ENCODE measurements around the gene MINDY4B.
"Not testable (repeated sequence)": the region's sequence is repeated elsewhere in the genome, so short reads cannot be mapped to it uniquely, and the experiment has no call there.

Gene MINDY4B

DNA sequence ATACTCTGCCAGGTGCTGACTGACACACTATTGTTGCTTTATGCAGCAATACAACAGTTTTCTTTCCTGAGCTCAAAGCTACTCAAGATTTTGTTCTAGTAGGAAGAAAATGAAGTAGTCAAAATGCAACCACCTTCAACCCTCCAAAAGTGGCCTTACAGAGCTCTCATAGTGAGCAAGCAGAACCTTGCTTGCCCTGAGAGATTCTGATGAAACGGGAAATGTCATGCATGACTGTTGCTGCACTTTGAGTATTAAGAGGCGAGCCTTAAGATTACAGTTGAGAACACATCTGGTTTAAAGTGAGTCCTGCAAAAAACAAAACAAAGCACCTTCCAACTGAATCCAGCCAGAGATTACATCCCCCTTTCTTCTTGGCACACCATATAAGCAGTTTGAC lies 29.7 kb downstream of the MINDY4B start:
- Histone ChIP-seq H3K4me3 (ENCODE audit: low read depth, low read length) (no peak overlapping the region), H3K36me3 (no peaks in the 10 kb centered on the region), H3K27me3 (ENCODE audit: insufficient read depth, low read depth, severe bottlenecking) (peaks cover 77% of the 10 kb centered on the region), H3K9me3 (ENCODE audit: severe bottlenecking) (no peaks in the 10 kb centered on the region), H3K27ac (no peak overlapping the region)
- no peak for DNase-seq
- TF ChIP-seq, protein P1, sequence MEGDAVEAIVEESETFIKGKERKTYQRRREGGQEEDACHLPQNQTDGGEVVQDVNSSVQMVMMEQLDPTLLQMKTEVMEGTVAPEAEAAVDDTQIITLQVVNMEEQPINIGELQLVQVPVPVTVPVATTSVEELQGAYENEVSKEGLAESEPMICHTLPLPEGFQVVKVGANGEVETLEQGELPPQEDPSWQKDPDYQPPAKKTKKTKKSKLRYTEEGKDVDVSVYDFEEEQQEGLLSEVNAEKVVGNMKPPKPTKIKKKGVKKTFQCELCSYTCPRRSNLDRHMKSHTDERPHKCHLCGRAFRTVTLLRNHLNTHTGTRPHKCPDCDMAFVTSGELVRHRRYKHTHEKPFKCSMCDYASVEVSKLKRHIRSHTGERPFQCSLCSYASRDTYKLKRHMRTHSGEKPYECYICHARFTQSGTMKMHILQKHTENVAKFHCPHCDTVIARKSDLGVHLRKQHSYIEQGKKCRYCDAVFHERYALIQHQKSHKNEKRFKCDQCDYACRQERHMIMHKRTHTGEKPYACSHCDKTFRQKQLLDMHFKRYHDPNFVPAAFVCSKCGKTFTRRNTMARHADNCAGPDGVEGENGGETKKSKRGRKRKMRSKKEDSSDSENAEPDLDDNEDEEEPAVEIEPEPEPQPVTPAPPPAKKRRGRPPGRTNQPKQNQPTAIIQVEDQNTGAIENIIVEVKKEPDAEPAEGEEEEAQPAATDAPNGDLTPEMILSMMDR (IDR thresholded peaks at IDR 0.05; ENCODE audit: low read depth, low read length) = no peak

DNA sequence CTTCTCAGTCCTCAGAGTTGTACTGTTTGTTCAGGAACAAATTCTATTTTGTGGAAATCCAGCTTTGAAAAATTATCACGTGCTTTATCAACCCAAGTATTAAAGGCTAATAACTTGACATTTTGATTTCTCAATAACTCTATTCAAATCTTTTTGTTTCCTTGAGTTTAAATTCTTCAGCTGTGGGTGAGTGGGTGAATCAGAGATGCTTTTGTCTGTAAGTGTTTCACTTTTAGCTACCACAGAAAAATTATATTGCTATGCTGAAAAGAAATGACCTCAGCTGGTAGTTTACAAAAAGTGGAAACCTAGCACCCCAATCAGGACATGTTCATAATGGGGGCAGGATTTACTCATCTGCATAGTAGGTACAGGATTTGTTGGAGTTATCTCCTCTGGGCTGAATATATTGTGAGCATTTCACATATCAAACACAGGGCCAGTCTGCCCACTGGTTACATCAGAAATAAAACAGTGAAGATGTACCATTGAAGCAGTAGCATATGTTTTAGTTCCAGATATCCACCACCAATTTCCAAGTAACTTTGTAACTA lies 30.5 kb downstream of the MINDY4B start:
- TF ChIP-seq, protein P1 (IDR thresholded peaks at IDR 0.05; ENCODE audit: low read depth, low read length) = no peak
- DNase-seq = no peak
- H3K36me3 ChIP-seq = no peaks in the 10 kb centered on the region

DNA sequence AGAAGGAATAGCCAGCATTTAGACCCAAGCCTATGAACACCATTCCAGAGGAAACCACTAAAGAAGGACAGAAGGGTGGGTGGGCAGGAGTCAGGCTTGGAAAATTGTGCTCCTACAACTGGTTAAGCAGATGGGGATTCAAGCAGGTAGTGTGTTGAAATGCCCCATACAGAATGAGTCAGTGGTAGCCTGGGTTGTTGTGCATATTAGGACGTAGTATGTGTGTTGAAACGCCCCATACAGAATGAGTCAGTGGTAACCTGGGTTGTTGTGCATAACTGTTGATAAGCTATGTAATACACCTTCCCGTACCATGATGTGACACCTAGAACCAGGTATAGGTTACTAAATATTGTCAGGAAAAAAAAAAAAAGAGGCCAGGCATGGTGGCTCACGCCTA lies 34.0 kb downstream of the MINDY4B start:
- Histone ChIP-seq H3K27me3 (ENCODE audit: insufficient read depth, low read depth, severe bottlenecking) (peaks cover 90% of the 10 kb centered on the region), H3K4me3 (ENCODE audit: low read depth, low read length) (no peak overlapping the region), H3K27ac (no peak overlapping the region), H3K9me3 (ENCODE audit: severe bottlenecking) (no peaks in the 10 kb centered on the region), H3K36me3 (no peaks in the 10 kb centered on the region)
- no peak for DNase-seq
- TF ChIP-seq, protein P1 (IDR thresholded peaks at IDR 0.05; ENCODE audit: low read depth, low read length) = no peak

More for the DNA sequence above, 30.5 kb downstream of the MINDY4B start:
- Histone ChIP-seq H3K27ac (no peak overlapping the region), H3K9me3 (ENCODE audit: severe bottlenecking) (no peaks in the 10 kb centered on the region), H3K27me3 (ENCODE audit: insufficient read depth, low read depth, severe bottlenecking) (peaks cover 85% of the 10 kb centered on the region), H3K4me3 (ENCODE audit: low read depth, low read length) (no peak overlapping the region)

DNA sequence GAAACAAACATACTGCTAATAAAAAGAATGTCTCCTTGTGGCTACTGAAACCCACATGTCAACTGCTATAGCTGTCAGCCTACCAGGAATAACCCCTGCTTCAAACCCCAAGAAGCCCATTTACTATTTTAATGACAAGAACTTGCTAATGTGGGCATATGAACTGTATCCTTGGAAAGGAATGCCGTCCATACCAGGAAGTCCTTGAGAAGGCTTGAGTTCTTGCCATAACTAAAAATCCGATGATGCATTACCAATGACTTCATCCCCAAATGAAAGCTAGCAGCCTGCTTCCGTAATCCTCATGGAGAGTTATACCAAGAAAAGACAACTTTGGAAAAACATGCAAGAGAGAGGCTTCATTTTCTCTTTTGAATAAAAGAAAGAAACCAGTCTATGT lies 34.8 kb downstream of the MINDY4B start:
- no peak overlapping the region for H3K27ac ChIP-seq
- no peak for DNase-seq
- H3K36me3 ChIP-seq = no peaks in the 10 kb centered on the region
- no peak overlapping the region for H3K4me3 ChIP-seq (ENCODE audit: low read depth, low read length)
- no peaks in the 10 kb centered on the region for H3K9me3 ChIP-seq (ENCODE audit: severe bottlenecking)
- TF ChIP-seq, protein P1 (IDR thresholded peaks at IDR 0.05; ENCODE audit: low read depth, low read length) = no peak
- peaks cover 90% of the 10 kb centered on the region for H3K27me3 ChIP-seq (ENCODE audit: insufficient read depth, low read depth, severe bottlenecking)

DNA sequence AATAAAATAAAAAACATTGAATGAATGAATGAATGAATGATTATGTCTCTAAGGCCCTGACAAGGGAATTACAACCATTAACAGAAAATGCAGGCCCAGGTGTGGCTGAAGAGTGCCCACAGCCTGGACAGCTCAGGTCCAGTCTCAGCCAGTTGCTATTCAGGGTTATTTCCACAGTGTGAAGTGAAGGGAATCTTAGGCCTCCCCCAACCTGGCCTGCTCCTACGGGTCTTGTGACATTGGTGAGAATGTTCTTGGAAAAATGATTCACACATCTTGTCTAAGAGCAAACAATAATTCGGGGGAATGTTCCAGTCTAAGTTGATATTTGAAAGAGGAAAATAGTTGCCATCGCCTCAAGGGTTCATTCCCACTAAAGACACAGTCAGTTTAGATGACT lies 37.0 kb downstream of the MINDY4B start:
- DNase-seq = no peak
- H3K9me3 ChIP-seq (ENCODE audit: severe bottlenecking) = no peaks in the 10 kb centered on the region
- H3K36me3 ChIP-seq = no peaks in the 10 kb centered on the region
- H3K27me3 ChIP-seq (ENCODE audit: insufficient read depth, low read depth, severe bottlenecking) = peaks cover 93% of the 10 kb centered on the region
- H3K27ac ChIP-seq = no peak overlapping the region
- no peak overlapping the region for H3K4me3 ChIP-seq (ENCODE audit: low read depth, low read length)
- TF ChIP-seq, protein P1 (IDR thresholded peaks at IDR 0.05; ENCODE audit: low read depth, low read length) = no peak

DNA sequence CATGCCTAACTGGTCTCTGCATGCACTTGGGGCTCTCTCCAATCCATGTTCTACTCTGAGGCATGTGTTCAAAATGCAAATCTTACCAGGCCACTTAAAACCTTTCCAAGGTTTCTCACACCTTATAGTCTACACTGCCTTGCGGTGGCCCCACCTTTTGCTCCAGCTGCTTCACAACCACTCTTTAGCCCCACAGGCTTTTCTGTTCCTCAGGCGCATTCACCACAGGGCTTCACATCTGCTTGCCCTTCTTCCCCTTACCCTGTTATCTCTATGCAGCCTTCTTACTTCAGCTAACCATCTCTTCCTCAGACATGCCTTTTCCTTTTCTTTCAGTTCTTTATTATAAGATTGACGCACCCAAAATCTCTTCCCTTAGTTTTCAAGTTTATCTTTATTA lies 37.8 kb downstream of the MINDY4B start:
- no peaks in the 10 kb centered on the region for H3K9me3 ChIP-seq (ENCODE audit: severe bottlenecking)
- no peak for DNase-seq
- H3K27me3 ChIP-seq (ENCODE audit: insufficient read depth, low read depth, severe bottlenecking) = peaks cover 91% of the 10 kb centered on the region
- no peaks in the 10 kb centered on the region for H3K36me3 ChIP-seq
- H3K27ac ChIP-seq = no peak overlapping the region
- TF ChIP-seq, protein P1 (IDR thresholded peaks at IDR 0.05; ENCODE audit: low read depth, low read length) = no peak
- H3K4me3 ChIP-seq (ENCODE audit: low read depth, low read length) = no peak overlapping the region

DNA sequence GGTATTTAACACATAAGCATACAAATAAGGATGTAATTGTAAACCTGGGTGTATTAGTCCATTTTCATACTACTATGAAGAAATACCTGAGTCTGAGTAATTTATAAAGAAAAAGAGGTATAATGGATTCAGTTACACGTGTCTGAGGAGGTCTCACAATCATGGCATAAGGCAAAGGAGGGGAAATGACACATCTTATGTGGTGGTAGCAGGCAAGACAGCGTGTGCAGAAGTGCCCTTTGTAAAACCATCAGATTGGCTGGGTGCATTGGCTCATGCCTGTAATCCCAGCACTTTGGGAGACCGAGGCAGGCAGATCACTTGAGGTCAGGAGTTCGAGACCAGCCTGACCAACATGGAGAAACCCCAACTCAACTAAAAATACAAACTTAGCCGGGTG lies 41.3 kb downstream of the MINDY4B start:
- not testable (repeated sequence) for H3K36me3 ChIP-seq; H3K4me3 ChIP-seq (ENCODE audit: low read depth, low read length); H3K9me3 ChIP-seq (ENCODE audit: severe bottlenecking); DNase-seq; H3K27ac ChIP-seq
- H3K27me3 ChIP-seq (ENCODE audit: insufficient read depth, low read depth, severe bottlenecking) = peaks cover 74% of the 10 kb centered on the region
